ENCODE measurements around the gene DCUN1D1.

DNA sequence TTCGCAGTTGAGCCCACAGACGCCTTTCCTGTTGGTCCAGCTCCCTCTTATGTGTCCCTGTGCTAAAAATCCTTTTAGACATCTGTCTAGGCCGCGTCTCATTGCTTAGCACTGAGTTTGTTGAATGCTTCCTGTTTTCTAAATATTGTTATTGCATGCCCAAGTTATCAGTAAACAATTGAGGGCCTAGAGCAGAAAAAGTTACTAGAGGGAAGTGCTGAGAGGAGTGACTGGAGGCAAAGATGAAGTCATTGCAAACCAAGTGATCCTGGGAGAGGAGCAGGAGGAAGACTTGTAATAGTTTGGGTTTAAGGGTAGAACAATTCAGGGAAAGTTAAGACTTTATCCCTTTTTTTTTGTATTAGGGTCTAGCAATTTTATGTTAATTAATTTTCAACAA lies 88.1 kb downstream of the DCUN1D1 start:
- TF ChIP-seq POLR2A (IDR thresholded peaks at IDR 0.05; ENCODE audit: low read depth, low read length) (no peak), FOXK2 (IDR thresholded peaks at IDR 0.05) (no peak), TAF1 (IDR thresholded peaks at IDR 0.05; ENCODE audit: borderline replicate concordance, low read depth, low read length) (no peak), ZNF24 (IDR thresholded peaks at IDR 0.05) (no peak), ZNF274 (IDR thresholded peaks at IDR 0.05; ENCODE audit: insufficient read depth, insufficient read length) (no peak), CHD4 (IDR thresholded peaks at IDR 0.05) (no peak)
- TF ChIP-seq, protein P1, sequence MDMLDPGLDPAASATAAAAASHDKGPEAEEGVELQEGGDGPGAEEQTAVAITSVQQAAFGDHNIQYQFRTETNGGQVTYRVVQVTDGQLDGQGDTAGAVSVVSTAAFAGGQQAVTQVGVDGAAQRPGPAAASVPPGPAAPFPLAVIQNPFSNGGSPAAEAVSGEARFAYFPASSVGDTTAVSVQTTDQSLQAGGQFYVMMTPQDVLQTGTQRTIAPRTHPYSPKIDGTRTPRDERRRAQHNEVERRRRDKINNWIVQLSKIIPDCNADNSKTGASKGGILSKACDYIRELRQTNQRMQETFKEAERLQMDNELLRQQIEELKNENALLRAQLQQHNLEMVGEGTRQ (IDR thresholded peaks at IDR 0.05; ENCODE audit: borderline replicate concordance, low read depth, low read length) = no peak
- TF ChIP-seq, protein P2, sequence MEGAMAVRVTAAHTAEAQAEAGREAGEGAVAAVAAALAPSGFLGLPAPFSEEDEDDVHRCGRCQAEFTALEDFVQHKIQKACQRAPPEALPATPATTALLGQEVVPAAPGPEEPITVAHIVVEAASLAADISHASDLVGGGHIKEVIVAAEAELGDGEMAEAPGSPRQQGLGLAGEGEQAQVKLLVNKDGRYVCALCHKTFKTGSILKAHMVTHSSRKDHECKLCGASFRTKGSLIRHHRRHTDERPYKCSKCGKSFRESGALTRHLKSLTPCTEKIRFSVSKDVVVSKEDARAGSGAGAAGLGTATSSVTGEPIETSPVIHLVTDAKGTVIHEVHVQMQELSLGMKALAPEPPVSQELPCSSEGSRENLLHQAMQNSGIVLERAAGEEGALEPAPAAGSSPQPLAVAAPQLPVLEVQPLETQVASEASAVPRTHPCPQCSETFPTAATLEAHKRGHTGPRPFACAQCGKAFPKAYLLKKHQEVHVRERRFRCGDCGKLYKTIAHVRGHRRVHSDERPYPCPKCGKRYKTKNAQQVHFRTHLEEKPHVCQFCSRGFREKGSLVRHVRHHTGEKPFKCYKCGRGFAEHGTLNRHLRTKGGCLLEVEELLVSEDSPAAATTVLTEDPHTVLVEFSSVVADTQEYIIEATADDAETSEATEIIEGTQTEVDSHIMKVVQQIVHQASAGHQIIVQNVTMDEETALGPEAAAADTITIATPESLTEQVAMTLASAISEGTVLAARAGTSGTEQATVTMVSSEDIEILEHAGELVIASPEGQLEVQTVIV (IDR thresholded peaks at IDR 0.05; ENCODE audit: borderline replicate concordance, partially characterized antibody) = no peak
- TF ChIP-seq, protein P3, sequence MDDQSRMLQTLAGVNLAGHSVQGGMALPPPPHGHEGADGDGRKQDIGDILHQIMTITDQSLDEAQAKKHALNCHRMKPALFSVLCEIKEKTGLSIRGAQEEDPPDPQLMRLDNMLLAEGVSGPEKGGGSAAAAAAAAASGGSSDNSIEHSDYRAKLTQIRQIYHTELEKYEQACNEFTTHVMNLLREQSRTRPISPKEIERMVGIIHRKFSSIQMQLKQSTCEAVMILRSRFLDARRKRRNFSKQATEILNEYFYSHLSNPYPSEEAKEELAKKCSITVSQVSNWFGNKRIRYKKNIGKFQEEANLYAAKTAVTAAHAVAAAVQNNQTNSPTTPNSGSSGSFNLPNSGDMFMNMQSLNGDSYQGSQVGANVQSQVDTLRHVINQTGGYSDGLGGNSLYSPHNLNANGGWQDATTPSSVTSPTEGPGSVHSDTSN (IDR thresholded peaks at IDR 0.05; ENCODE audit: insufficient replicate concordance, low read depth, low read length) = no peak
